ENCODE results near the gene SFXN5.

DNA sequence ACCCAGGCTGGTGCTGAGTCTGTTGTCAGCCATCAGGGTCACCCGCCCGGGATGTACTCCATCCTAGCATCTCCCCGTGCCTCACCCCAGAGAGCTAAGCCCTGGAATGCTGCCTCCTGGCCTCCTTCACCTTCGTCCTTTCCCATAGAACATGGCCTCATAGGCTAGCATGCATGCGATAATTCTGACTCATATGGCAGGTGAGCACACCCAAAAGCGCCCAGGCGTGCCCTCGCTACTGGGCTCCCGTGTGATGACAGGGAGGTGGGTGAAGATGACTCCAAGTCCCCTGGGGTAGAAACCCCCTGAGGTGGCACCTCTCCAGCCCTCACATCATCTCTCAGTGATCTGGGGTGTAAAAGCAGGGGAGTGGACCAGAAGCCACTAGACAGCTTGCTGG, 177.0 kb downstream of the SFXN5 start:
- TF ChIP-seq, protein P1, sequence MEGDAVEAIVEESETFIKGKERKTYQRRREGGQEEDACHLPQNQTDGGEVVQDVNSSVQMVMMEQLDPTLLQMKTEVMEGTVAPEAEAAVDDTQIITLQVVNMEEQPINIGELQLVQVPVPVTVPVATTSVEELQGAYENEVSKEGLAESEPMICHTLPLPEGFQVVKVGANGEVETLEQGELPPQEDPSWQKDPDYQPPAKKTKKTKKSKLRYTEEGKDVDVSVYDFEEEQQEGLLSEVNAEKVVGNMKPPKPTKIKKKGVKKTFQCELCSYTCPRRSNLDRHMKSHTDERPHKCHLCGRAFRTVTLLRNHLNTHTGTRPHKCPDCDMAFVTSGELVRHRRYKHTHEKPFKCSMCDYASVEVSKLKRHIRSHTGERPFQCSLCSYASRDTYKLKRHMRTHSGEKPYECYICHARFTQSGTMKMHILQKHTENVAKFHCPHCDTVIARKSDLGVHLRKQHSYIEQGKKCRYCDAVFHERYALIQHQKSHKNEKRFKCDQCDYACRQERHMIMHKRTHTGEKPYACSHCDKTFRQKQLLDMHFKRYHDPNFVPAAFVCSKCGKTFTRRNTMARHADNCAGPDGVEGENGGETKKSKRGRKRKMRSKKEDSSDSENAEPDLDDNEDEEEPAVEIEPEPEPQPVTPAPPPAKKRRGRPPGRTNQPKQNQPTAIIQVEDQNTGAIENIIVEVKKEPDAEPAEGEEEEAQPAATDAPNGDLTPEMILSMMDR (IDR thresholded peaks at IDR 0.05): no peak
- TF ChIP-seq POLR2A (IDR thresholded peaks at IDR 0.05): no peak

Data from heart left ventricle (tissue), 13 donors.